K562 (cell line): ENCODE data around the gene UROD. TPM values are rescaled to one million over a fixed set of nuclear protein-coding genes. Genes with fewer than 3 reads are reported as not detected.
A peak's percentile ranks its signal among the peaks of the same experiment; 100 is the strongest.
"Not testable (repeated sequence)": the region's sequence is repeated elsewhere in the genome, so short reads cannot be mapped to it uniquely, and the experiment has no call there.

Source experiments
- ATAC-seq: fragments of 200-7000 bp; cut with Tn5 transposase; 3 replicates; pipeline ENCODE4 v1.9.1; 2020; ENCODE audit warnings: moderate library complexity
- BruUV-seq: library from RNA; stranded (reverse); fragments of 400-500 nt; replicated peaks from 2 replicates; lab custom pipeline; 2021; lab: Mats Ljungman, UMichigan
- CTCF ChIA-PET: fragments of 300-600 bp; formaldehyde crosslinking; extraction: SDS; loops from one replicate; lab custom pipeline; 2021; ENCODE audit warnings: low intra/inter-chr PET ratio; lab: Yijun Ruan, JAX
- POLR2A ChIA-PET: fragments of 300-600, 350-650 bp; sonication (Branson Sonifier 250); formaldehyde crosslinking; extraction: SDS; loops from one replicate; lab custom pipeline; 2021; ENCODE audit warnings: antibody characterized with exemption, inconsistent platforms; lab: Yijun Ruan, JAX
- DNase-seq, 4 experiments: peaks; one replicate each; pipeline versions ENCODE4 v3.0.0 to v3.0.0-alpha.2; 2011 to 2018; ENCODE audit warnings: low spot score in 3 of 4, mixed read lengths in 3 of 4; ENCODE audit errors: extremely low read depth in 1 of 4
- FAIRE-seq: peaks from 2 replicates; lab custom pipeline; 2011; peaks lifted over from hg19 to GRCh38; lab: Jason Lieb, UNC
- H2AFZ ChIP-seq: 2 replicates; pipeline ENCODE4 v1.6.0; 2011; ENCODE audit warnings: low read depth, low read length, control low read depth, inconsistent platforms
- H3K27ac ChIP-seq: fragments of 200-600 bp; 3 replicates; pipeline ENCODE4 v1.8.0; 2011; ENCODE audit warnings: low read depth, mild to moderate bottlenecking, control low read depth, inconsistent platforms, low read length, moderate library complexity, mixed read lengths; ENCODE audit errors: extremely low read depth
- H3K27me3 ChIP-seq, 2 experiments: fragments of 300-600 bp in 1 of 2; 2 replicates in 1 of 2; 3 replicates in 1 of 2; pipeline versions ENCODE4 v1.6.0 to v1.8.0; 2011; ENCODE audit warnings: inconsistent platforms in 2 of 2, low read length in 2 of 2, mild to moderate bottlenecking in 1 of 2, mixed read lengths in 1 of 2, moderate library complexity in 1 of 2; ENCODE audit not compliant: control insufficient read depth in 2 of 2, insufficient read depth in 2 of 2
- H3K36me3 ChIP-seq: fragments of 300-600 bp; 3 replicates; pipeline ENCODE4 v1.8.0; 2011; ENCODE audit warnings: mild to moderate bottlenecking, low read length, inconsistent platforms; ENCODE audit not compliant: control insufficient read depth, insufficient read depth
- H3K4me1 ChIP-seq, 2 experiments: fragments of 200-600 bp in 1 of 2; replicated peaks in 1 of 2; 2 replicates in 1 of 2; 3 replicates in 1 of 2; pipeline versions ENCODE4 v1.5.1 to v1.8.0; 2011; ENCODE audit warnings: inconsistent platforms in 2 of 2, low read length in 2 of 2, mild to moderate bottlenecking in 1 of 2, mixed read lengths in 1 of 2, moderate library complexity in 1 of 2; ENCODE audit not compliant: control insufficient read depth in 2 of 2, insufficient read depth in 2 of 2
- H3K4me2 ChIP-seq: 2 replicates; pipeline ENCODE4 v1.6.1; 2011; ENCODE audit warnings: low read length, control low read depth, inconsistent platforms, mixed read lengths; ENCODE audit not compliant: insufficient read depth
- H3K4me3 ChIP-seq: fragments of 200-600 bp; sonication (generic), shearing (Covaris generic); 2 replicates; pipeline ENCODE4 v1.5.1; 2016; ENCODE audit warnings: control low read depth, inconsistent platforms
- H3K79me2 ChIP-seq: fragments of 200-600 bp; 3 replicates; pipeline ENCODE4 v1.8.0; 2011; ENCODE audit warnings: low read length, inconsistent platforms; ENCODE audit not compliant: control insufficient read depth, insufficient read depth
- H3K9ac ChIP-seq, 2 experiments: 2 replicates each; pipeline versions ENCODE4 v1.6.0 to v1.6.1; 2011; ENCODE audit warnings: low read depth in 2 of 2, low read length in 2 of 2, control low read depth in 1 of 2, inconsistent platforms in 1 of 2, mild to moderate bottlenecking in 1 of 2, mixed read lengths in 1 of 2; ENCODE audit not compliant: insufficient read depth in 1 of 2
- H3K9me1 ChIP-seq: one replicate; pipeline ENCODE4 v1.6.0; 2011; ENCODE audit warnings: inconsistent platforms, mild to moderate bottlenecking, low read length, moderate library complexity; ENCODE audit not compliant: control insufficient read depth, insufficient read depth
- H3K9me3 ChIP-seq: replicated peaks from 2 replicates; pipeline ENCODE4 v1.5.1; 2011; ENCODE audit warnings: low read depth, low read length, inconsistent platforms; ENCODE audit not compliant: control insufficient read depth, insufficient read depth
- H4K20me1 ChIP-seq: replicated peaks from 2 replicates; pipeline ENCODE4 v1.6.1; 2011; ENCODE audit warnings: low read length, inconsistent platforms, mixed read lengths; ENCODE audit not compliant: control insufficient read depth, insufficient read depth
- ETV5 ChIP-seq: sonication (generic); formaldehyde crosslinking; IDR thresholded peaks from 2 replicates; pipeline ENCODE4 v1.4.0; 2020; ENCODE audit warnings: low read depth, mild to moderate bottlenecking, missing genetic modification reagents
- GABPB2 ChIP-seq: fragments of 250-450 bp; sonication (Bioruptor Pico); conservative IDR thresholded peaks from 2 replicates; pipeline ENCODE4 v1.5.1; 2021; ENCODE audit warnings: mild to moderate bottlenecking
- GATAD2B ChIP-seq: fragments of 450-650 bp; IDR thresholded peaks from 2 replicates; pipeline ENCODE4 v1.6.1; 2017; ENCODE audit warnings: mild to moderate bottlenecking, borderline replicate concordance
- PHF21A ChIP-seq: fragments of 450-650 bp; IDR thresholded peaks from 2 replicates; pipeline ENCODE4 v1.6.1; 2017; ENCODE audit warnings: low read depth, borderline replicate concordance
- POLR2G ChIP-seq: fragments of 200-400 bp; formaldehyde crosslinking; IDR thresholded peaks from 2 replicates; pipeline ENCODE4 v1.6.1; 2017; ENCODE audit warnings: low read depth, mild to moderate bottlenecking, antibody characterized with exemption, low read length, moderate library complexity
- RBFOX2 ChIP-seq: fragments of 200-400 bp; formaldehyde crosslinking; IDR thresholded peaks from 2 replicates; pipeline ENCODE4 v1.6.1; 2017; ENCODE audit warnings: low read depth, mild to moderate bottlenecking, low read length, moderate library complexity
- SMAD2 ChIP-seq: fragments of 150-350 bp; IDR thresholded peaks from 2 replicates; pipeline ENCODE4 v1.6.1; 2014; ENCODE audit warnings: low read depth, mild to moderate bottlenecking, low read length
- ZC3H11A ChIP-seq: IDR thresholded peaks from 2 replicates; pipeline ENCODE4 v1.6.1; 2012; ENCODE audit warnings: low read depth, low read length, improper control_type of control experiment
- WGBS: fragments of 100-300 bp; shearing (Covaris generic); methylation state at CpG from one replicate; pipeline ENCODE4 v1.1.6; 2016; ENCODE audit warnings: low coverage, mixed read lengths; ENCODE audit not compliant: insufficient coverage; ENCODE audit errors: missing lambda C conversion rate; 5-methylcytosine and 5-hydroxymethylcytosine counted together
- in situ Hi-C: fragments of 300-500 bp; cut with MboI; formaldehyde crosslinking; loops from 4 replicates; pipeline ENCODE4 v1.15.0; 2018; ENCODE audit warnings: inconsistent platforms, mixed read lengths
- intact Hi-C: fragments of 100-400 bp; cut with micrococcal nuclease; formaldehyde crosslinking; loops from 2 replicates; pipeline ENCODE4 v1.14.2; 2022
- polyA plus RNA-seq, 8 experiments: library from polyadenylated mRNA; depleted of rRNA in 4 of 8; stranded (reverse) in 5 of 8; unstranded in 3 of 8; fragments of >200 nt; fragmentation: Nextera tagmentation in 2 of 8; fragmentation: Illumina TruSeq in 1 of 8; extraction: Ambion mirVana in 2 of 8; extraction: Trizol in 1 of 8; gene quantifications; 2 replicates each; pipeline versions ENCODE4 v1.2.1 to v1.2.3, GENCODE V29; 2011 to 2014; ENCODE audit warnings: inconsistent platforms in 1 of 8, missing spikeins in 1 of 8
- total RNA-seq, 7 experiments: library from RNA; depleted of rRNA in 6 of 7; stranded (reverse); fragments of >200 nt in 6 of 7; fragmentation: Illumina TruSeq in 2 of 7; extraction: Trizol in 2 of 7; gene quantifications; 2 replicates each; pipeline versions ENCODE4 v1.2.1 to v1.2.3, GENCODE V29; 2011 to 2021; ENCODE audit warnings: low replicate concordance in 1 of 7
- TF ChIP-seq, protein P1 (sequence below): fragments of 450-650 bp; formaldehyde crosslinking; conservative IDR thresholded peaks from 2 replicates; pipeline ENCODE4 v1.4.0; 2022; ENCODE audit warnings: mild to moderate bottlenecking, missing genetic modification characterization
- TF ChIP-seq, protein P2 (sequence below): fragments of 250-450 bp; sonication (Bioruptor Pico); IDR thresholded peaks from 2 replicates; pipeline ENCODE4 v1.8.0; 2022; ENCODE audit warnings: moderate library complexity, mild to moderate bottlenecking, inconsistent platforms

The UROD gene
- total and polyA plus RNA-seq, 9 of the 15 experiments (the other 6 are each of a cell fraction or from before 2014, with no cell fraction given): 533 to 2,933 (median 1,100) TPM

DNA sequence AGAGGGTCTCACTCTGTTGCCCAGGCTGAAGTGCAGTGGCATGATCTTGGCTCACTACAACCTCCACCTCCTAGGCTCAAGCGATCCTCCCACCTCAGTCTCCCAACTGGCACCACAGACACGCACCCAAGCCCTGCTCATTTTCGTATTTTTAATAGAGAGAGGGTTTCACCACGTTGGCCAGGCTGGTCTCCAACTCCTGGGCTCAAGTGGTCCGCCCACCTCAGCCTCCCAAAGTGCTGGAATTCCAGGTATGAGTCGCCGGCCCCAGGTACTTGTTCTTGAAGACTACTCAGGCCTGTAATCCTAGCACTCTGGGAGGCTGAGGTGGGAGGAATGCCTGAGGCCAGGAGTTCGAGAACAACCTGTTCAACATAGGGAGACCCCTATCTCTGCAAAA, 10.5 kb upstream of the UROD start:
- H2AFZ ChIP-seq, H3K9ac ChIP-seq, BruUV-seq, H3K27ac ChIP-seq, H3K4me2 ChIP-seq, H3K4me3 ChIP-seq, DNase-seq, H3K79me2 ChIP-seq, H3K4me1 ChIP-seq, in situ Hi-C loops, H4K20me1 ChIP-seq, H3K27me3 ChIP-seq, ATAC-seq, H3K9me3 ChIP-seq, H3K9me1 ChIP-seq, FAIRE-seq, intact Hi-C loops, CTCF ChIA-PET: not testable (repeated sequence)
- POLR2A ChIA-PET: interaction anchor here (0.5 to 4.6 kb wide), 5 partner anchors 9 to 1314 kb away, joined by 3 to 33 read pairs (median 17); partner anchors contain the start of genes EIF2B3, HECTD3 and UROD
- 90% methylated on average over 7 of the region's 8 CpGs for WGBS
- H3K36me3 ChIP-seq: peaks cover 50% of the 10 kb centered on the region
- peak; percentile 31; the same call in 1 of the 2 replicates for TF ChIP-seq RBFOX2
- TF ChIP-seq, all 486 proteins: peak for 1; not testable (repeated sequence) for 485

DNA sequence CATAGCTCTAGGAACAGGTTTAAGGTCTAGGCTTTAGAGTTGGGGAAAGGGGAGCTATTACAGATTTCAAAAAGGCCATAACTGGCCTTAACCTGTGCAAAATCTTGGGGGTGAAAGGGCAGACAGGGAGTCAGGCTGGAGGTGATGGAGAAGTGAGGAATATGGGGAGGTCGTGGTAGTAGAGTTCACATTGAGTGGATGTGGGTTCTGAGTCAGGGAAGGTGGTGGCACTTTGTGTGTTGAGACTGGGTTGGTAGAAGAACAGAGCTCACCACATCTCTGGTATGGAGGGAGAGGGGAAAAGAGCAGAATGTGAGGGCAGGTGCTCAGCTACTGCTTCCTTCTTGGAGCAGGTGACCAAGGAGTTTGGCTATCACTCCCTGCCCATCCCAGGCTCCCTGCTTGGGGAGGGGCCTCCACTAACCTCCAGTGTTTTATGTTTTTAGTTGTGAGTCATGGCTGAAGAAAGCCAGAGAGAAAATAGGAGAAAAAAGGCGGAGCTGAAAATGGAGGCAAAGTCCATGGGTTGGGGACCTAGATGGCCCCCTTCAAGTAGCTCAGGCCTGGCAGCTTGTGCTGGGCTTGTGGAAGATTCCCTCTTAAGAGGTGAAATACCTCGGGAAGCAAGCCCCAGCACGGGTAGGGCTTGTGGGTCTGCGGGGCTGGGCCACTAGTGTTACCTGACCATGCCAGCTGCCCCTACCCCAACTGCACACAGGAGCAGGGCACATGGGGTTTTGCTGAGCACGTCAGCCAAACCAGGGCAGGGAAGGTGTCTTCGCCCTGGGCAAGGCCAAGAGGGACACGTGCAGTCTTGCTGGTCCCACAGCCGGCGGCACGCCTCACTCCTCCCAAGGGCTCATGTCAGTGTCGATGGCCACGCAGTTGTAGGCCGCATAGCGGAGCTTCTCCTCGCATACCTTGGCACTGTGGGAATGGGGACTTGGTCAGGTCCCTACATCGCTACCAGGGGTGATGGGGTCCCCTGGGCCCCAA, 9.1 kb upstream of the UROD start:
- Histone ChIP-seq H3K9me1 (no peaks in the 10 kb centered on the region), H3K4me3 (no peak overlapping the region), H3K4me2 (no peak overlapping the region), H3K79me2 (no peaks in the 10 kb centered on the region), H3K27me3 (no peaks in the 10 kb centered on the region), H3K9ac (peak overlapping the region in 1 of 2 experiments; percentile 56; a peak in 1 of 4 replicates), H4K20me1 (no peaks in the 10 kb centered on the region; the same call in 1 of the 2 replicates), H3K27ac (no peak overlapping the region), H3K4me1 (no peaks in the 10 kb centered on the region; a peak in 1 of 5 replicates), H3K9me3 (no peaks in the 10 kb centered on the region), H3K36me3 (peaks cover 63% of the 10 kb centered on the region), H2AFZ (no peak overlapping the region)
- DNase-seq: peak in 2 of 4 experiments; percentile 7 to 19
- 90% methylated on average over 17 of the region's 17 CpGs for WGBS
- BruUV-seq: TSS peak; percentile 41
- ChIA-PET CTCF (no interaction called here), POLR2A (interaction anchor here (0.6 to 2.9 kb wide), 4 partner anchors 9 to 184 kb away, joined by 3 to 26 read pairs (median 4); partner anchors contain the start of genes EIF2B3, HECTD3 and UROD)
- FAIRE-seq: no peak
- intact Hi-C loops (no loop called here), in situ Hi-C loops (no loop called here)
- no peak for ATAC-seq
- TF ChIP-seq RBFOX2: peak; percentile 38; the same call in 1 of the 2 replicates
- no peak for TF ChIP-seq SMAD2
- no peak for TF ChIP-seq PHF21A
- TF ChIP-seq, protein P1, sequence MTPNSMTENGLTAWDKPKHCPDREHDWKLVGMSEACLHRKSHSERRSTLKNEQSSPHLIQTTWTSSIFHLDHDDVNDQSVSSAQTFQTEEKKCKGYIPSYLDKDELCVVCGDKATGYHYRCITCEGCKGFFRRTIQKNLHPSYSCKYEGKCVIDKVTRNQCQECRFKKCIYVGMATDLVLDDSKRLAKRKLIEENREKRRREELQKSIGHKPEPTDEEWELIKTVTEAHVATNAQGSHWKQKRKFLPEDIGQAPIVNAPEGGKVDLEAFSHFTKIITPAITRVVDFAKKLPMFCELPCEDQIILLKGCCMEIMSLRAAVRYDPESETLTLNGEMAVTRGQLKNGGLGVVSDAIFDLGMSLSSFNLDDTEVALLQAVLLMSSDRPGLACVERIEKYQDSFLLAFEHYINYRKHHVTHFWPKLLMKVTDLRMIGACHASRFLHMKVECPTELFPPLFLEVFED: peak; percentile 65; the same call in 1 of the 2 replicates
- no peak for TF ChIP-seq GABPB2 (CRISPR knock-in tag)
- TF ChIP-seq POLR2G: peak; percentile 50
- TF ChIP-seq, protein P2, sequence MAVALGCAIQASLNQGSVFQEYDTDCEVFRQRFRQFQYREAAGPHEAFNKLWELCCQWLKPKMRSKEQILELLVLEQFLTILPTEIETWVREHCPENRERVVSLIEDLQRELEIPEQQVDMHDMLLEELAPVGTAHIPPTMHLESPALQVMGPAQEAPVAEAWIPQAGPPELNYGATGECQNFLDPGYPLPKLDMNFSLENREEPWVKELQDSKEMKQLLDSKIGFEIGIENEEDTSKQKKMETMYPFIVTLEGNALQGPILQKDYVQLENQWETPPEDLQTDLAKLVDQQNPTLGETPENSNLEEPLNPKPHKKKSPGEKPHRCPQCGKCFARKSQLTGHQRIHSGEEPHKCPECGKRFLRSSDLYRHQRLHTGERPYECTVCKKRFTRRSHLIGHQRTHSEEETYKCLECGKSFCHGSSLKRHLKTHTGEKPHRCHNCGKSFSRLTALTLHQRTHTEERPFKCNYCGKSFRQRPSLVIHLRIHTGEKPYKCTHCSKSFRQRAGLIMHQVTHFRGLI: no peak
- no peak for TF ChIP-seq ZC3H11A
- no peak for TF ChIP-seq ETV5 (CRISPR knock-in tag)
- TF ChIP-seq GATAD2B: no peak
